ENCODE measurements around the gene POU3F1.

POU3F1 gene

GRCh38 chr1:38073534-38074301 is 27.1 kb upstream of the POU3F1 start:
- no peak for DNase-seq (ENCODE audit: low spot score)

- DNase-seq (ENCODE audit: low spot score): no peak
Observed at GRCh38 chr1:38072858-38073257, 26.3 kb upstream of the POU3F1 start.

- no peak for DNase-seq (ENCODE audit: low spot score)
Observed at GRCh38 chr1:38071312-38072256, 25.0 kb upstream of the POU3F1 start.

- DNase-seq (ENCODE audit: low spot score): no peak
Observed at GRCh38 chr1:38068980-38069340, 22.4 kb upstream of the POU3F1 start.

GRCh38 chr1:38068220-38068979 is 21.8 kb upstream of the POU3F1 start:
- peak; percentile 78 for DNase-seq (ENCODE audit: low spot score)

- peak; percentile 83 for DNase-seq (ENCODE audit: low spot score)
Observed at GRCh38 chr1:38064197-38064903, 17.8 kb upstream of the POU3F1 start.

GRCh38 chr1:38063616-38064015 is 17.0 kb upstream of the POU3F1 start:
- DNase-seq (ENCODE audit: low spot score): no peak

GRCh38 chr1:38062361-38063288 is 16.0 kb upstream of the POU3F1 start:
- DNase-seq (ENCODE audit: low spot score): no peak

GRCh38 chr1:38061883-38062328 is 15.3 kb upstream of the POU3F1 start:
- no peak for DNase-seq (ENCODE audit: low spot score)

GRCh38 chr1:38061290-38061689 is 14.7 kb upstream of the POU3F1 start:
- no peak for DNase-seq (ENCODE audit: low spot score)

- no peak for DNase-seq (ENCODE audit: low spot score)
Observed at GRCh38 chr1:38060498-38060897, 13.9 kb upstream of the POU3F1 start.

- no peak for DNase-seq (ENCODE audit: low spot score)
Observed at GRCh38 chr1:38059635-38060250, 13.2 kb upstream of the POU3F1 start.

GRCh38 chr1:38055965-38056364 is 9.4 kb upstream of the POU3F1 start:
- no peak for DNase-seq (ENCODE audit: low spot score)

GRCh38 chr1:38055398-38055797 is 8.8 kb upstream of the POU3F1 start:
- no peak for DNase-seq (ENCODE audit: low spot score)

- no peak for DNase-seq (ENCODE audit: low spot score)
Observed at GRCh38 chr1:38053416-38054091, 7.0 kb upstream of the POU3F1 start.

- DNase-seq (ENCODE audit: low spot score): no peak
Observed at GRCh38 chr1:38052750-38053415, 6.3 kb upstream of the POU3F1 start.

GRCh38 chr1:38051079-38051543 is 4.5 kb upstream of the POU3F1 start:
- DNase-seq (ENCODE audit: low spot score): no peak

- no peak for DNase-seq (ENCODE audit: low spot score)
Observed at GRCh38 chr1:38050397-38051078, 3.9 kb upstream of the POU3F1 start.
